ENCODE measurements around the gene TCF7L2. TPM values are rescaled to one million over a fixed set of nuclear protein-coding genes. Genes with fewer than 3 reads are reported as not detected.

The TCF7L2 gene
- total RNA-seq, 1 experiment from 2014 or later = 14.8 TPM

DNA sequence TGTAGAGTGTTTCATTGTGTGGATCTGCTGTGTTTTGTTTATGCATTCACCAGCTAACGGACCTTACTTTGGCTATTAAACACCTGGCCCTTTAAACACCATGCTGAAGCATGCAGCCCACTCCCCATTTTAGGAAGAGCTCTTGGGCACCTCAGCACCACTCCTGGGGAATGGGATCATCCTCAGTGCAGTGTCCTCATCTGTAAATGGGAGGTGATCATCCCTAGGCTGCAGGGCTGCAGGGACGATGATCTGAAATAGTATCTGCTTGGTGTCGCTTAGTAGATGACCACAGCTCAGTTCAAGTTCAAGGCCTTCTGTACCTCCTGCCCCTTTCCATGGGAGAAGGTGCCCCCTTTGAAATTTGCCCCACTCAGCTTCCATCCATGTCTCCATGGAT is 229.9 kb downstream of the TCF7L2 start:
- no peak for DNase-seq
- TF ChIP-seq, protein P1, sequence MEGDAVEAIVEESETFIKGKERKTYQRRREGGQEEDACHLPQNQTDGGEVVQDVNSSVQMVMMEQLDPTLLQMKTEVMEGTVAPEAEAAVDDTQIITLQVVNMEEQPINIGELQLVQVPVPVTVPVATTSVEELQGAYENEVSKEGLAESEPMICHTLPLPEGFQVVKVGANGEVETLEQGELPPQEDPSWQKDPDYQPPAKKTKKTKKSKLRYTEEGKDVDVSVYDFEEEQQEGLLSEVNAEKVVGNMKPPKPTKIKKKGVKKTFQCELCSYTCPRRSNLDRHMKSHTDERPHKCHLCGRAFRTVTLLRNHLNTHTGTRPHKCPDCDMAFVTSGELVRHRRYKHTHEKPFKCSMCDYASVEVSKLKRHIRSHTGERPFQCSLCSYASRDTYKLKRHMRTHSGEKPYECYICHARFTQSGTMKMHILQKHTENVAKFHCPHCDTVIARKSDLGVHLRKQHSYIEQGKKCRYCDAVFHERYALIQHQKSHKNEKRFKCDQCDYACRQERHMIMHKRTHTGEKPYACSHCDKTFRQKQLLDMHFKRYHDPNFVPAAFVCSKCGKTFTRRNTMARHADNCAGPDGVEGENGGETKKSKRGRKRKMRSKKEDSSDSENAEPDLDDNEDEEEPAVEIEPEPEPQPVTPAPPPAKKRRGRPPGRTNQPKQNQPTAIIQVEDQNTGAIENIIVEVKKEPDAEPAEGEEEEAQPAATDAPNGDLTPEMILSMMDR (conservative IDR thresholded peaks at IDR 0.05) = no peak
- Histone ChIP-seq H3K9me2 (ENCODE audit: insufficient read depth) (no peaks in the 10 kb centered on the region), H2AFZ (no peak overlapping the region), H3K27me3 (ENCODE audit: insufficient read depth, low read depth) (no peaks in the 10 kb centered on the region), H3K4me3 (no peak overlapping the region), H3K27ac (no peak overlapping the region), H3K4me2 (no peak overlapping the region), H3K79me2 (ENCODE audit: low read depth) (no peaks in the 10 kb centered on the region), H4K20me1 (ENCODE audit: insufficient read depth) (no peaks in the 10 kb centered on the region), H3K9me3 (ENCODE audit: insufficient read depth, low read depth) (no peaks in the 10 kb centered on the region), H3K36me3 (ENCODE audit: low read depth) (no peaks in the 10 kb centered on the region), H3K4me1 (replicated peaks; ENCODE audit: insufficient read depth) (no peaks in the 10 kb centered on the region), H3F3A (ENCODE audit: insufficient read depth, low read depth) (no peaks in the 10 kb centered on the region)
- ChIA-PET CTCF (no interaction called here), POLR2A (ENCODE audit: unreplicated experiment) (no interaction called here)
- intact Hi-C loops (cut with micrococcal nuclease; ENCODE audit: unreplicated experiment) = no loop called here
- BruUV-seq (replicated peaks) = no TSS peak

DNA sequence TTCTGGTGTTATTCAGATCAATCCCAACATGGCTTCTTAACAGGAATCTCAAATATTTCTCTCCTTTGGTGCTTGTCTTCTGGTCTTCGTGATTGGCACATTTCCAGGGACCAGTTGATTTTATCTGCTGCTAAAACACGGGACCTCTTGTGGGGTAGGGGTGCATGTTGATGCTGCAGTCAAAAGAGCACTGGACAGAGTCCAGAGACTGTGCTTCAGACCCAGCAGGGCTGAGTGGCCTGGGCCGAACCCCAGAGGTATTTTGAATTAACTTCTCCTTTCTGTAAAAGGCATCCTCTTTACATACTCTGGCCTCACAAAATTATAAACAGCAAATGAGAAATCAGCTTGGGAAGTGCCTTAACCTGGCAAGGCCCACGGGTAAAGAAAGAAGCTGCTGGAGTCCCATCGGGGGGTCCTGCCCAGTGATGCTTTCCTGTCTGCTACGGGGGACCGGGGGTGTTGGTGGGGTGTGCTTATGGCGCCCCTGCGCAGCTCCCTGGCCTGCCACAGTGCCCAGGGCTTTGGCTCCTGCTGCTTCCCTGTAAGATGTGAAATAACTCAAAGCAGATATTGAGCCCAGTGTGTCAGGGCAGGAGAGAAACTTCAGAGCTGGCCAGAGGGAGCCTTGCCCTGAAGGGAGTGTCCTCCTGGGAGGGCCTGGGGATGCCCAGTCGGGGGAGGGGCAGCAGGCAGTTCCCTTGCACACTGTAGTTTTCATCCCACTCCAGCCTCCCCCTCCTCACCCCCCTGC is 230.5 kb downstream of the TCF7L2 start:
- no peaks in the 10 kb centered on the region for H3K36me3 ChIP-seq (ENCODE audit: low read depth)
- no peak overlapping the region for H2AFZ ChIP-seq
- no peaks in the 10 kb centered on the region for H3F3A ChIP-seq (ENCODE audit: insufficient read depth, low read depth)
- no peak for DNase-seq
- no peaks in the 10 kb centered on the region for H3K9me3 ChIP-seq (ENCODE audit: insufficient read depth, low read depth)
- H3K4me3 ChIP-seq = no peak overlapping the region
- no peaks in the 10 kb centered on the region for H3K79me2 ChIP-seq (ENCODE audit: low read depth)
- H3K4me2 ChIP-seq = no peak overlapping the region
- TF ChIP-seq, protein P1 (conservative IDR thresholded peaks at IDR 0.05) = no peak
- CTCF ChIA-PET = no interaction called here
- no peaks in the 10 kb centered on the region for H3K4me1 ChIP-seq (replicated peaks; ENCODE audit: insufficient read depth)
- H3K27me3 ChIP-seq (ENCODE audit: insufficient read depth, low read depth) = no peaks in the 10 kb centered on the region
- BruUV-seq (replicated peaks) = no TSS peak
- POLR2A ChIA-PET (ENCODE audit: unreplicated experiment) = no interaction called here
- no peaks in the 10 kb centered on the region for H3K9me2 ChIP-seq (ENCODE audit: insufficient read depth)
- intact Hi-C loops (cut with micrococcal nuclease; ENCODE audit: unreplicated experiment) = no loop called here
- H4K20me1 ChIP-seq (ENCODE audit: insufficient read depth) = no peaks in the 10 kb centered on the region
- no peak overlapping the region for H3K27ac ChIP-seq

DNA sequence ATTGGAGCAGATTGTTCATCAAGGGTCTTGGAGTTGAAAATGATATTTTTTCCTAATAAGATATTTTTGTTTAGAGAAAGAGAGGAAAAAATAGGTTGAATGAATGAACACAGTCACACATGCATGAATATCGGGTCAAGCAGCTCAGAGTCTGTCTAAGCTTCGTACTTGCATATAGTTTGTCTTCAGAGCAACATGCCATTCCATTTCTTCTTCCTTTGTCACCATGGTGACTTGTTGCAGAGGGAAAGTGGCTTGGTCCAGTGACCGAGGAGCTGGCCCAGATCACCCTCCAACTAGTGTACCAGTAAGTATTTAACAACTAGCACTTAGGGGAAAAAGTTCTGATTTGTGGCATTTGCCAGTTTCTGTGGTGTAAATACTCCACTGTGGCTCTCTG is 232.1 kb downstream of the TCF7L2 start:
- POLR2A ChIA-PET (ENCODE audit: unreplicated experiment) = no interaction called here
- H3K9me3 ChIP-seq (ENCODE audit: insufficient read depth, low read depth) = no peaks in the 10 kb centered on the region
- H3F3A ChIP-seq (ENCODE audit: insufficient read depth, low read depth) = no peaks in the 10 kb centered on the region
- no peak overlapping the region for H3K4me2 ChIP-seq
- H3K36me3 ChIP-seq (ENCODE audit: low read depth) = no peaks in the 10 kb centered on the region
- H3K4me1 ChIP-seq (replicated peaks; ENCODE audit: insufficient read depth) = no peaks in the 10 kb centered on the region
- H4K20me1 ChIP-seq (ENCODE audit: insufficient read depth) = no peaks in the 10 kb centered on the region
- H3K79me2 ChIP-seq (ENCODE audit: low read depth) = no peaks in the 10 kb centered on the region
- H3K9me2 ChIP-seq (ENCODE audit: insufficient read depth) = no peaks in the 10 kb centered on the region
- no peak overlapping the region for H2AFZ ChIP-seq
- CTCF ChIA-PET = no interaction called here
- intact Hi-C loops (cut with micrococcal nuclease; ENCODE audit: unreplicated experiment) = no loop called here
- BruUV-seq (replicated peaks) = no TSS peak
- H3K27me3 ChIP-seq (ENCODE audit: insufficient read depth, low read depth) = no peaks in the 10 kb centered on the region
- H3K27ac ChIP-seq = no peak overlapping the region
- TF ChIP-seq, protein P1 (conservative IDR thresholded peaks at IDR 0.05) = no peak
- no peak for TF ChIP-seq EZH2 (IDR thresholded peaks at IDR 0.05; ENCODE audit: low read depth)
- no peak overlapping the region for H3K4me3 ChIP-seq
- DNase-seq = no peak
